K562 (cell line): Measurements from ENCODE around the gene CSNK1A1L. TPM values are rescaled to one million over a fixed set of nuclear protein-coding genes. Genes with fewer than 3 reads are reported as not detected.

Experiments used
- ATAC-seq: fragments of 200-7000 bp; cut with Tn5 transposase; 3 replicates; pipeline ENCODE4 v1.9.1; 2020; ENCODE audit warnings: moderate library complexity
- BruUV-seq: library from RNA; stranded (reverse); fragments of 400-500 nt; replicated peaks from 2 replicates; lab custom pipeline; 2021; lab: Mats Ljungman, UMichigan
- CTCF ChIA-PET: fragments of 300-600 bp; formaldehyde crosslinking; extraction: SDS; loops from one replicate; lab custom pipeline; 2021; ENCODE audit warnings: low intra/inter-chr PET ratio; lab: Yijun Ruan, JAX
- POLR2A ChIA-PET: fragments of 300-600, 350-650 bp; sonication (Branson Sonifier 250); formaldehyde crosslinking; extraction: SDS; loops from one replicate; lab custom pipeline; 2021; ENCODE audit warnings: antibody characterized with exemption, inconsistent platforms; lab: Yijun Ruan, JAX
- DNase-seq, 4 experiments: peaks; one replicate each; pipeline versions ENCODE4 v3.0.0 to v3.0.0-alpha.2; 2011 to 2018; ENCODE audit warnings: low spot score in 3 of 4, mixed read lengths in 3 of 4; ENCODE audit errors: extremely low read depth in 1 of 4
- FAIRE-seq: peaks from 2 replicates; lab custom pipeline; 2011; peaks lifted over from hg19 to GRCh38; lab: Jason Lieb, UNC
- H2AFZ ChIP-seq: 2 replicates; pipeline ENCODE4 v1.6.0; 2011; ENCODE audit warnings: low read depth, low read length, control low read depth, inconsistent platforms
- H3K27ac ChIP-seq: fragments of 200-600 bp; 3 replicates; pipeline ENCODE4 v1.8.0; 2011; ENCODE audit warnings: low read depth, mild to moderate bottlenecking, control low read depth, inconsistent platforms, low read length, moderate library complexity, mixed read lengths; ENCODE audit errors: extremely low read depth
- H3K27me3 ChIP-seq, 2 experiments: fragments of 300-600 bp in 1 of 2; 2 replicates in 1 of 2; 3 replicates in 1 of 2; pipeline versions ENCODE4 v1.6.0 to v1.8.0; 2011; ENCODE audit warnings: inconsistent platforms in 2 of 2, low read length in 2 of 2, mild to moderate bottlenecking in 1 of 2, mixed read lengths in 1 of 2, moderate library complexity in 1 of 2; ENCODE audit not compliant: control insufficient read depth in 2 of 2, insufficient read depth in 2 of 2
- H3K36me3 ChIP-seq: fragments of 300-600 bp; 3 replicates; pipeline ENCODE4 v1.8.0; 2011; ENCODE audit warnings: mild to moderate bottlenecking, low read length, inconsistent platforms; ENCODE audit not compliant: control insufficient read depth, insufficient read depth
- H3K4me1 ChIP-seq, 2 experiments: fragments of 200-600 bp in 1 of 2; replicated peaks in 1 of 2; 2 replicates in 1 of 2; 3 replicates in 1 of 2; pipeline versions ENCODE4 v1.5.1 to v1.8.0; 2011; ENCODE audit warnings: inconsistent platforms in 2 of 2, low read length in 2 of 2, mild to moderate bottlenecking in 1 of 2, mixed read lengths in 1 of 2, moderate library complexity in 1 of 2; ENCODE audit not compliant: control insufficient read depth in 2 of 2, insufficient read depth in 2 of 2
- H3K4me2 ChIP-seq: 2 replicates; pipeline ENCODE4 v1.6.1; 2011; ENCODE audit warnings: low read length, control low read depth, inconsistent platforms, mixed read lengths; ENCODE audit not compliant: insufficient read depth
- H3K4me3 ChIP-seq: fragments of 200-600 bp; sonication (generic), shearing (Covaris generic); 2 replicates; pipeline ENCODE4 v1.5.1; 2016; ENCODE audit warnings: control low read depth, inconsistent platforms
- H3K79me2 ChIP-seq: fragments of 200-600 bp; 3 replicates; pipeline ENCODE4 v1.8.0; 2011; ENCODE audit warnings: low read length, inconsistent platforms; ENCODE audit not compliant: control insufficient read depth, insufficient read depth
- H3K9ac ChIP-seq, 2 experiments: 2 replicates each; pipeline versions ENCODE4 v1.6.0 to v1.6.1; 2011; ENCODE audit warnings: low read depth in 2 of 2, low read length in 2 of 2, control low read depth in 1 of 2, inconsistent platforms in 1 of 2, mild to moderate bottlenecking in 1 of 2, mixed read lengths in 1 of 2; ENCODE audit not compliant: insufficient read depth in 1 of 2
- H3K9me1 ChIP-seq: one replicate; pipeline ENCODE4 v1.6.0; 2011; ENCODE audit warnings: inconsistent platforms, mild to moderate bottlenecking, low read length, moderate library complexity; ENCODE audit not compliant: control insufficient read depth, insufficient read depth
- H3K9me3 ChIP-seq: replicated peaks from 2 replicates; pipeline ENCODE4 v1.5.1; 2011; ENCODE audit warnings: low read depth, low read length, inconsistent platforms; ENCODE audit not compliant: control insufficient read depth, insufficient read depth
- H4K20me1 ChIP-seq: replicated peaks from 2 replicates; pipeline ENCODE4 v1.6.1; 2011; ENCODE audit warnings: low read length, inconsistent platforms, mixed read lengths; ENCODE audit not compliant: control insufficient read depth, insufficient read depth
- KDM1A ChIP-seq, 2 experiments: fragments of 450-650 bp; IDR thresholded peaks; 2 replicates each; pipeline ENCODE4 v1.6.1; 2016; ENCODE audit warnings: mild to moderate bottlenecking in 2 of 2
- TOE1 ChIP-seq, 2 experiments: fragments of 450-650 bp in 1 of 2; sonication (generic) in 1 of 2; formaldehyde crosslinking in 1 of 2; IDR thresholded peaks; 2 replicates each; pipeline versions ENCODE4 v1.7.1 to v1.8.0; 2016 to 2022; ENCODE audit warnings: borderline replicate concordance in 2 of 2, mild to moderate bottlenecking in 2 of 2, antibody characterized with exemption in 1 of 2, inconsistent platforms in 1 of 2, low read depth in 1 of 2, missing genetic modification reagents in 1 of 2, moderate library complexity in 1 of 2
- ZFP91 ChIP-seq: sonication (generic); formaldehyde crosslinking; IDR thresholded peaks from 2 replicates; pipeline ENCODE4 v1.8.0; 2022; ENCODE audit warnings: mild to moderate bottlenecking, missing genetic modification reagents
- ZNF146 ChIP-seq: IDR thresholded peaks from one replicate; pipeline ENCODE4 v1.6.1; 2018; ENCODE audit warnings: missing compliant biosample characterization; ENCODE audit not compliant: unreplicated experiment
- WGBS: fragments of 100-300 bp; shearing (Covaris generic); methylation state at CpG from one replicate; pipeline ENCODE4 v1.1.6; 2016; ENCODE audit warnings: low coverage, mixed read lengths; ENCODE audit not compliant: insufficient coverage; ENCODE audit errors: missing lambda C conversion rate; 5-methylcytosine and 5-hydroxymethylcytosine counted together
- in situ Hi-C: fragments of 300-500 bp; cut with MboI; formaldehyde crosslinking; loops from 4 replicates; pipeline ENCODE4 v1.15.0; 2018; ENCODE audit warnings: inconsistent platforms, mixed read lengths
- intact Hi-C: fragments of 100-400 bp; cut with micrococcal nuclease; formaldehyde crosslinking; loops from 2 replicates; pipeline ENCODE4 v1.14.2; 2022
- polyA plus RNA-seq, 8 experiments: library from polyadenylated mRNA; depleted of rRNA in 4 of 8; stranded (reverse) in 5 of 8; unstranded in 3 of 8; fragments of >200 nt; fragmentation: Nextera tagmentation in 2 of 8; fragmentation: Illumina TruSeq in 1 of 8; extraction: Ambion mirVana in 2 of 8; extraction: Trizol in 1 of 8; gene quantifications; 2 replicates each; pipeline versions ENCODE4 v1.2.1 to v1.2.3, GENCODE V29; 2011 to 2014; ENCODE audit warnings: inconsistent platforms in 1 of 8, missing spikeins in 1 of 8
- total RNA-seq, 7 experiments: library from RNA; depleted of rRNA in 6 of 7; stranded (reverse); fragments of >200 nt in 6 of 7; fragmentation: Illumina TruSeq in 2 of 7; extraction: Trizol in 2 of 7; gene quantifications; 2 replicates each; pipeline versions ENCODE4 v1.2.1 to v1.2.3, GENCODE V29; 2011 to 2021; ENCODE audit warnings: low replicate concordance in 1 of 7
- TF ChIP-seq, protein P1 (sequence below): sonication (generic); formaldehyde crosslinking; IDR thresholded peaks from 2 replicates; pipeline ENCODE4 v1.8.0; 2022; ENCODE audit warnings: missing genetic modification reagents, mild to moderate bottlenecking, borderline replicate concordance
- TF ChIP-seq, protein P2 (sequence below): sonication (generic); formaldehyde crosslinking; IDR thresholded peaks from 2 replicates; pipeline ENCODE4 v1.8.0; 2022; ENCODE audit warnings: mild to moderate bottlenecking, missing genetic modification reagents

CSNK1A1L gene
- total and polyA plus RNA-seq, 9 of the 15 experiments (the other 6 are each of a cell fraction or from before 2014, with no cell fraction given), result not detected

DNA sequence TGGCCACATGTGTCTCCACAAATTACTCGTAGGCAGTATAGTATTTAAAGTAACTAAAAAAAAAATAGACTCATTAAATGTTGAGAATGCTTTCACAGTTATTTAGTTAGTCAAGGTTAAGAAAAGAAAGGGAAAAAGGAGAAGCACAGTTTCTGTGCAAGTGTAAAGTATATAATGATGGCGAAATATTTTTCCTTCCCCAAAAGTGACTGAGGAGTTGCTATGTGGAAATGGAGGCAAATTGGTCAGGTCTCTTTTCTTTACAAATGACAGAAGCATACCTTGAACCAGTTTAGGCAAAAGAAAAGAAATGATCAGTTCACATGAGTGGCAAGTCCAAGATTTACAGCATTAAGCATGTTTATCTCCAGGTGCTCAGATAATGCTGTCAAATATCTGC is 18.0 kb downstream of the CSNK1A1L start:
- WGBS, result 0% methylated on average over 1 of the region's 2 CpGs
- Histone ChIP-seq H3K4me2 (no peak overlapping the region), H4K20me1 (no peaks in the 10 kb centered on the region), H2AFZ (no peak overlapping the region), H3K4me1 (no peaks in the 10 kb centered on the region), H3K9ac (no peak overlapping the region), H3K27ac (no peak overlapping the region), H3K36me3 (no peaks in the 10 kb centered on the region), H3K27me3 (no peaks in the 10 kb centered on the region; a peak in 1 of 5 replicates), H3K79me2 (no peaks in the 10 kb centered on the region), H3K9me3 (no peaks in the 10 kb centered on the region), H3K9me1 (no peaks in the 10 kb centered on the region), H3K4me3 (no peak overlapping the region)
- no TSS peak for BruUV-seq
- CTCF ChIA-PET, result no interaction called here
- DNase-seq (no peak), ATAC-seq (no peak), FAIRE-seq (no peak)
- POLR2A ChIA-PET, result no interaction called here
- in situ Hi-C loops (loop anchor here (25.0 kb wide), 1 partner anchor 1800 kb away; no protein-coding TSS in a partner anchor), intact Hi-C loops (no loop called here)
- TF ChIP-seq KDM1A (IDR thresholded peaks at IDR 0.05), result no peak
- TF ChIP-seq TOE1 (IDR thresholded peaks at IDR 0.05; ENCODE audit: borderline replicate concordance), result no peak
- TF ChIP-seq TOE1 (CRISPR knock-in tag; IDR thresholded peaks at IDR 0.05; ENCODE audit: borderline replicate concordance, low read depth), result no peak
- TF ChIP-seq, protein P1, sequence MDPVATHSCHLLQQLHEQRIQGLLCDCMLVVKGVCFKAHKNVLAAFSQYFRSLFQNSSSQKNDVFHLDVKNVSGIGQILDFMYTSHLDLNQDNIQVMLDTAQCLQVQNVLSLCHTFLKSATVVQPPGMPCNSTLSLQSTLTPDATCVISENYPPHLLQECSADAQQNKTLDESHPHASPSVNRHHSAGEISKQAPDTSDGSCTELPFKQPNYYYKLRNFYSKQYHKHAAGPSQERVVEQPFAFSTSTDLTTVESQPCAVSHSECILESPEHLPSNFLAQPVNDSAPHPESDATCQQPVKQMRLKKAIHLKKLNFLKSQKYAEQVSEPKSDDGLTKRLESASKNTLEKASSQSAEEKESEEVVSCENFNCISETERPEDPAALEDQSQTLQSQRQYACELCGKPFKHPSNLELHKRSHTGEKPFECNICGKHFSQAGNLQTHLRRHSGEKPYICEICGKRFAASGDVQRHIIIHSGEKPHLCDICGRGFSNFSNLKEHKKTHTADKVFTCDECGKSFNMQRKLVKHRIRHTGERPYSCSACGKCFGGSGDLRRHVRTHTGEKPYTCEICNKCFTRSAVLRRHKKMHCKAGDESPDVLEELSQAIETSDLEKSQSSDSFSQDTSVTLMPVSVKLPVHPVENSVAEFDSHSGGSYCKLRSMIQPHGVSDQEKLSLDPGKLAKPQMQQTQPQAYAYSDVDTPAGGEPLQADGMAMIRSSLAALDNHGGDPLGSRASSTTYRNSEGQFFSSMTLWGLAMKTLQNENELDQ (CRISPR knock-in tag), result no peak
- TF ChIP-seq, protein P2, sequence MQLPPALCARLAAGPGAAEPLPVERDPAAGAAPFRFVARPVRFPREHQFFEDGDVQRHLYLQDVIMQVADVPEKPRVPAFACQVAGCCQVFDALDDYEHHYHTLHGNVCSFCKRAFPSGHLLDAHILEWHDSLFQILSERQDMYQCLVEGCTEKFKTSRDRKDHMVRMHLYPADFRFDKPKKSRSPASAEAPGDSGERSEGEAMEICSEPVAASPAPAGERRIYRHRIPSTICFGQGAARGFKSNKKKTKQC (CRISPR knock-in tag), result no peak
- no peak for TF ChIP-seq ZFP91 (CRISPR knock-in tag)
- no peak for TF ChIP-seq ZNF146 (CRISPR knock-in tag)
